GM19193 (cell line): ENCODE measurements around the gene GATB.

Source experiments
- POLR2A ChIP-seq: IDR thresholded peaks from 4 replicates; pipeline ENCODE4 v1.6.1; 2011; ENCODE audit not compliant: insufficient read depth, insufficient read length; ENCODE audit errors: extremely low read depth

The GATB gene

GRCh38 chr4:151725087-151725486, 35.7 kb downstream of the GATB start:
- TF ChIP-seq POLR2A = no peak

GRCh38 chr4:151721916-151722315, 38.9 kb downstream of the GATB start:
- TF ChIP-seq POLR2A = no peak

- no peak for TF ChIP-seq POLR2A
Measured at GRCh38 chr4:151721466-151721865, 39.3 kb downstream of the GATB start.

GRCh38 chr4:151719956-151720334, 40.9 kb downstream of the GATB start:
- TF ChIP-seq POLR2A = no peak

GRCh38 chr4:151718984-151719955, 41.5 kb downstream of the GATB start:
- no peak for TF ChIP-seq POLR2A

- TF ChIP-seq POLR2A = no peak
Measured at GRCh38 chr4:151717909-151718628, 42.7 kb downstream of the GATB start.

GRCh38 chr4:151717314-151717713, 43.5 kb downstream of the GATB start:
- no peak for TF ChIP-seq POLR2A

- TF ChIP-seq POLR2A = no peak
Measured at GRCh38 chr4:151716324-151716723, 44.5 kb downstream of the GATB start.

GRCh38 chr4:151715881-151716280, 44.9 kb downstream of the GATB start:
- no peak for TF ChIP-seq POLR2A

GRCh38 chr4:151712777-151713176, 48.0 kb downstream of the GATB start:
- TF ChIP-seq POLR2A = no peak

GRCh38 chr4:151711646-151712045, 49.2 kb downstream of the GATB start:
- TF ChIP-seq POLR2A = no peak

GRCh38 chr4:151709587-151709986, 51.2 kb downstream of the GATB start:
- TF ChIP-seq POLR2A = no peak

GRCh38 chr4:151709071-151709470, 51.7 kb downstream of the GATB start:
- TF ChIP-seq POLR2A = no peak

GRCh38 chr4:151708100-151708499, 52.7 kb downstream of the GATB start:
- no peak for TF ChIP-seq POLR2A

GRCh38 chr4:151703401-151703800, 57.4 kb downstream of the GATB start:
- no peak for TF ChIP-seq POLR2A

GRCh38 chr4:151702256-151702655, 58.6 kb downstream of the GATB start:
- TF ChIP-seq POLR2A = no peak
